CD4-positive, alpha-beta T cell treated with Interleukin-17A for 1 hour (primary cell): Measurements from ENCODE around the gene MAGIX.

ENCODE experiments used
- DNase-seq: peaks from one replicate; pipeline ENCODE4 v3.0.0-alpha.2; 2020

The MAGIX gene

GRCh38 chrX:49209434-49210251, 47.1 kb downstream of the MAGIX start:
- no peak for DNase-seq

GRCh38 chrX:49210406-49210805, 47.8 kb downstream of the MAGIX start:
- DNase-seq, result no peak

GRCh38 chrX:49211074-49211473, 48.5 kb downstream of the MAGIX start:
- no peak for DNase-seq

GRCh38 chrX:49212209-49212608, 49.7 kb downstream of the MAGIX start:
- DNase-seq, result no peak

DNA sequence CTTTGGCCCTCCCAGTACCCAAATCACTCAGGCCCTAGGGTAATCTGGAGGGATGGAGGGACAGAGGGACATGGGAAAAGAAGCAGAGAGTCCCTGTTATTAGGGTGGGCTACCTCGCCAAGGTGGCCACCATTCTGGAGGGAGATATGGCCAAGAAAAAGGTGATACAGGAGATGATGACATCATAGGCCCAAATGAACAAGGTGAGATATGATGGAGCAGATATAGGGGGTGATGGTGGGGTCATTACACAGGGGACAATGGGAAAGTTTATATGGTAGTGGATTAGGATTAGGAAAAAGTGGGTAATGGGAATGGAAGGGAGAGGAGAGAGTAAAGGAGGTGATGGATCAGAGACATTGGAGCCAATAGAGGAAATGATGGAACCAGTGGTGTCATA, 50.3 kb downstream of the MAGIX start:
- no peak for DNase-seq

- DNase-seq, result no peak
Observed at GRCh38 chrX:49214416-49214815, 51.9 kb downstream of the MAGIX start.

- DNase-seq, result no peak
Observed at GRCh38 chrX:49214996-49215526, 52.5 kb downstream of the MAGIX start.
